Suprapubic skin (tissue), 4 donors: Measurements from ENCODE around the gene MYH7B.

Experiments used
- EP300 ChIP-seq: sonication (generic); formaldehyde crosslinking; IDR thresholded peaks from one replicate; pipeline ENCODE4 v1.6.1; 2017; ENCODE audit warnings: antibody characterized with exemption
- POLR2A ChIP-seq, 2 donors: fragments of 450-650 bp; IDR thresholded peaks; one replicate each; pipeline ENCODE4 v1.6.1; 2017; ENCODE audit warnings: antibody characterized with exemption in 2 of 2, mild to moderate bottlenecking in 2 of 2, moderate library complexity in 2 of 2
- POLR2AphosphoS5 ChIP-seq, 3 donors: sonication (generic); formaldehyde crosslinking; IDR thresholded peaks; one replicate each; pipeline ENCODE4 v1.6.1; 2017; ENCODE audit warnings: antibody characterized with exemption in 3 of 3
- TF ChIP-seq, protein P1 (sequence below), 2 donors: fragments of 200-600 bp in 1 of 2; fragments of 450-650 bp in 1 of 2; sonication (generic) in 1 of 2; IDR thresholded peaks; one replicate each; pipeline ENCODE4 v1.5.1; 2016 to 2019; ENCODE audit warnings: antibody characterized with exemption in 2 of 2, mild to moderate bottlenecking in 1 of 2, moderate library complexity in 1 of 2

DNA sequence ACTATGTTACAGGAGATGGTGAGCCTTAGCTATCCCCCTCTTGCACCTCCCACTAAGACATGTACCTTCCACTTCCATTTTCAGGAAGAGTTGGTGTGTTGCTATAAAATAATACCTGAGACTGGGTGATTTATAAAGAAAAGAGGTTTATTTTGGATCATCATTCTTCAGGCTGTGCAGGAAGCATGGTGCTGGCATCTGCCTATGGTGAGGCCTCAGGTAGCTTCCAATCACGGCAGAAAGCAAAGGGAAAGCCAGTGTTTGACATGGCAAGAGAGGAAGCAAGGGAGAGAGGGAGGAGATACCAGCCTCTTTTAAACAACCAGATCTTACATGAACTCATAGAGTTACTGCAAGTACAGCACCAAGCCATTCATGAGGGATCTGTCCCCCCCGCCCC is 32.3 kb upstream of the MYH7B start:
- TF ChIP-seq, protein P1, sequence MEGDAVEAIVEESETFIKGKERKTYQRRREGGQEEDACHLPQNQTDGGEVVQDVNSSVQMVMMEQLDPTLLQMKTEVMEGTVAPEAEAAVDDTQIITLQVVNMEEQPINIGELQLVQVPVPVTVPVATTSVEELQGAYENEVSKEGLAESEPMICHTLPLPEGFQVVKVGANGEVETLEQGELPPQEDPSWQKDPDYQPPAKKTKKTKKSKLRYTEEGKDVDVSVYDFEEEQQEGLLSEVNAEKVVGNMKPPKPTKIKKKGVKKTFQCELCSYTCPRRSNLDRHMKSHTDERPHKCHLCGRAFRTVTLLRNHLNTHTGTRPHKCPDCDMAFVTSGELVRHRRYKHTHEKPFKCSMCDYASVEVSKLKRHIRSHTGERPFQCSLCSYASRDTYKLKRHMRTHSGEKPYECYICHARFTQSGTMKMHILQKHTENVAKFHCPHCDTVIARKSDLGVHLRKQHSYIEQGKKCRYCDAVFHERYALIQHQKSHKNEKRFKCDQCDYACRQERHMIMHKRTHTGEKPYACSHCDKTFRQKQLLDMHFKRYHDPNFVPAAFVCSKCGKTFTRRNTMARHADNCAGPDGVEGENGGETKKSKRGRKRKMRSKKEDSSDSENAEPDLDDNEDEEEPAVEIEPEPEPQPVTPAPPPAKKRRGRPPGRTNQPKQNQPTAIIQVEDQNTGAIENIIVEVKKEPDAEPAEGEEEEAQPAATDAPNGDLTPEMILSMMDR (IDR thresholded peaks at IDR 0.05): no peak
- no peak for TF ChIP-seq POLR2AphosphoS5 (IDR thresholded peaks at IDR 0.05)
- TF ChIP-seq POLR2A (IDR thresholded peaks at IDR 0.05): no peak
- TF ChIP-seq EP300: no peak
